GM18868 (cell line): Measurements from ENCODE around the gene ADAMTS10.
"Not testable (repeated sequence)": the region's sequence is repeated elsewhere in the genome, so short reads cannot be mapped to it uniquely, and the experiment has no call there.

Experiments
- ATAC-seq: cut with Tn5 transposase; IDR thresholded peaks from one replicate; pipeline ENCODE4 v1.9.1; 2021; ENCODE audit warnings: mild to moderate bottlenecking, moderate library complexity; ENCODE audit not compliant: unreplicated experiment

The ADAMTS10 gene

DNA sequence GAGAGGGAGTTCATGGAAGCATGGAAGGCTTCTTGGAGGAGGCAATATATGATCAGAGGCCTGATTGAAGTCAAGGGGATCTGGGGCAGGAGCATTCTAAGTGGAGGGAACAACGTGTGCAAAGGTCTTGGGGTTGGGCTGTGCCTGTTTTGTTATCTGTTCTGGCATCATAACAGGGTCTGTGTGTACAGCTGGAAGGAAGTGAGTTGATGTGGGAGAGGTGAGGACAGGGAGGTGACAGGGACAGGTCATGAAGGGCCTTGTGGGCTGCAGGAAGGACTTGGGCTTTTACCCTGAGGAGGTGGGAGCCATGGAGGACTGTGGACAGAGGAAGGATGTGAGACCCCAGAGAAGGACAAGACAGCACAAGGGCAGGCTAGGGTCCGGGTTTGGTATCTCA lies 18.7 kb upstream of the ADAMTS10 start:
- ATAC-seq: no peak

- ATAC-seq: no peak
These were observed 16.3 kb upstream of the ADAMTS10 start for GRCh38 chr19:8626842-8627241.

GRCh38 chr19:8622886-8623285 lies 12.4 kb upstream of the ADAMTS10 start:
- not testable (repeated sequence) for ATAC-seq

DNA sequence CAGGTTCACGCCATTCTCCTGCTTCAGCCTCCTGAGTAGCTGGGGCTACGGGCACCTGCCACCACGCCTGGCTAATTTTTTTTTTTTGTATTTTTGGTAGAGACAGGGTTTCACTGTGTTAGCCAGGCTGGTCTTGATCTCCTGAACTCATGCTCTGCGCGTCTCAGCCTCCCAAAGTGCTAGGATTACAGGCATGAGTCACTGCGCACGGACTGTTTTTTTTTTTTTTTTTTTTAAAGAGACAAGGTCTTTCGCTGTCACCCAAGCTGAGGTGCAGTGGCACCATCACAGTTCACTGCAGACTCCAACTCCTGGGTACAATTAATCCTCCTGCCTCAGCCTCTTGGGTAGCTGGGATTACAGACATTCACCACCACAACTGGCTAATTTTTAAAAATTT lies 8.2 kb upstream of the ADAMTS10 start:
- ATAC-seq: no peak

- ATAC-seq: no peak
These were observed 7.5 kb upstream of the ADAMTS10 start for GRCh38 chr19:8617984-8618383.

GRCh38 chr19:8617325-8617724 lies 6.8 kb upstream of the ADAMTS10 start:
- not testable (repeated sequence) for ATAC-seq

DNA sequence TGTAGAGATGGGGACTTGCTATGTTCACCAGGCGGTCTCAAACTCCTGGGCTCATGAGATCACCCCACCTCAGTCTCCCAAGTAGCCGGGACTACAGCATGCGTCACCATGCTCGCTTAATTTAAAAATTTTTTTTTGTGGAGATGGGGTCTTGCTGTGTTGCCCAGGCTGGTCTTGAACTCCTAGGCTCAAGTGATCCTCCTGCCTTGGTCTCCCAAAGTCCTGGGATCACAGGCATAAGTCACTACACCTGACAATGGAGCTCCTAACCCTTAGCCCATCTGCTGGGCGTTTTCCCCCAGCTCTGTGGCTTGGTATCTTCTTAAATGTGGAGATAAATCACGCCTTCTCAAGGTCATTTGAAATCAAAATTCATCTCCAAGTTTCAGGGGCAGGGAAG lies 6.3 kb upstream of the ADAMTS10 start:
- ATAC-seq: no peak

DNA sequence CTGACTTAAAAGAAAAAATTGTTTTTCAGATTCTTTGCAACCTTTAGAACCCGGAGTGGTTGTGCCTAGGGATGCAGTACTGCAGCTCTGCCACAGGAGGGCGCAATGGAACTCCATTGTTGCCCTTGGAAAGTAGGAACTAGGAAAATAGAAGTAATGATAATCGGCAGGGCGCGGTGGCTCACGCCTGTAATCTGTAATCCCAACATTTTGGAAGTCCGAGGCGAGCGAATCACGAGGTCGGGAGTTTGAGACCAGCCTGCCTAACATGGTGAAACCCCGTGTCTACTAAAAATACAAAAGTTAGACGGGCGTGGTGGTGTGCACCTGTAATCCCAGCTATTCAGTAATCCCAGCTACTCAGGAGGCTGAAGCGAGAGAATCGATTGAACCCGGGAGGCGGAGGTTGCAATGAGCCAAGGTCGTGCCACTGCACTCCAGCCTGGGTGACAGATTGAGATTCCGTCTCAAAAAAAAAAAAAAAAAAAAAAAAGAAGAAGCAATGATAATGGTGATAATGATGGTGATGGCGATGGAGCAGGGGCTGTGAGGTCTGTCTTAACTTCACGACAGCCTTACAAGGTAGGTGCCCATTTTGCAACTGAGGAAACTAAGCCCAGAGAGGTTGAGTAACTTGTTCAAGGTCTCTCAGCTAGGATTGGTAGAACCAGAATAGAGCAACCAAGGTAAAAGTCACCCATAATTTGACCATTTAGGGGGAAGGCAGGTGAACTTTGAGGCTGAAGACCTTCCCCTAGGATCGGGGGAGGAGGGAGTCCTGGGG lies 5.5 kb upstream of the ADAMTS10 start:
- no peak for ATAC-seq

GRCh38 chr19:8615024-8615423 lies 4.5 kb upstream of the ADAMTS10 start:
- ATAC-seq: no peak

DNA sequence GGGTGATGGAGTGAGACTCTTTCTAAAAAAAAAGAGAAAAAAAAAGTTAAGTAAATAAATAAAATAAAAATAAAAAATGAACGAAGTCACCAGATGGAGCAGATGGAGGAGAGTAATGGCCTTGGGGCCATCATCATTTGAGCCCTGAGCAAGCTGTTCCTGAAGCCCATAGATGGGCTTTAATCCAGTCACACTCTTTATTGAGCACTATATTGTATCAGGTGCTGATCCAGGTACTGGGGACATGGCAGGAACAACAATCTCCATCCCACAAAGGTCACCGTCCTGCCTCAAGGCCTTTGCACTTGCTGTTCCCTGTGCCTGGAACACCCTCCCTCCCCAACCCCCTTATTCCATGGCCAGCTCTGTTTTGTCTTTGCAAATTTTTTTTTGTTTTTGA lies 3.9 kb upstream of the ADAMTS10 start:
- ATAC-seq: no peak

GRCh38 chr19:8612807-8613171 lies 2.3 kb upstream of the ADAMTS10 start:
- no peak for ATAC-seq

DNA sequence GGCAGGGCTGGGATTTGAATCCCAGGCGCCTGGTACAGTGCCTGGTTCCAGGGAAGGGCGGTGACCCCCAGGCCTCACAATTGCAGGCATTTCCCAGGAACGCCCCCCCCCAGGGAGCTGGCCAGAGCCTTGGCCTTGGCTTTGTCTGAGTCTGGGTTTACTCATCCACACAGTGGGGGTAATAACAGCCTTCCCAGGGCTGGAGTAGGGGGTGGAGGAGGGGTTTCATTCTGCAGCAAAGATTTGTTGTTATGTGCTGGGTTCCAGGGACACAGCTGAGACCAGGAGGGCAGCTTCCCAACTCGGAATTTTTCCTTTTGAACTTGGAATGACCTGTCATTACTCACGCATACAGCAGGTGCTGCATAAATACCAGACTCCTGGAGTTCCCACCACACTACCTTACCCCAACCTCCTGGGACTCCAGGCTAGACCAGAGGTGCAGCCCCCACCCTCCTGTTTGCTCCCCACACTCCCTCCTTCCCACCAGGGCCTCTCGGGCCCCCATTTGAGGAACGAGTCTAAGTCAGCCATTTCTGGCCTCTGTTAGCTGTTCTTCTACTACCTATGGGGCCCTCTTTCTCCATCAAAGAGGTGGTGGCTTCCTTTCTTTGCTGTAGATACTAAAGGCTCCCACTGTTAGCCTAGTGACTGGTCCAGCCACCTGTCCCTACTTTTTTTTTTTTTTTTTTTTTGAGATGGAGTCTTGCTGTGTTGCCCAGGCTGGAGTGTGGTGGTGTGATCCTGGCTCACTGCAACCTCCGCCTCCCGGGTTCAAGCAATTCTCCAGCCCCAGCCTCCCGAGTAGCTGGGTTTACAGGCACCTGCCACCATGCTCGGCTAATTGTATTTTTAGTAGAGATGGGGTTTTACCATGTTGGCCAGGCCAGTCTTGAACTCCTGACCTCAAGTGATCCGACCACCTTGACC lies 1.6 kb upstream of the ADAMTS10 start:
- no peak for ATAC-seq

GRCh38 chr19:8611391-8611876 lies 919 bp upstream of the ADAMTS10 start:
- no peak for ATAC-seq

- ATAC-seq: no peak
These were observed 403 bp upstream of the ADAMTS10 start for GRCh38 chr19:8610936-8611300.

DNA sequence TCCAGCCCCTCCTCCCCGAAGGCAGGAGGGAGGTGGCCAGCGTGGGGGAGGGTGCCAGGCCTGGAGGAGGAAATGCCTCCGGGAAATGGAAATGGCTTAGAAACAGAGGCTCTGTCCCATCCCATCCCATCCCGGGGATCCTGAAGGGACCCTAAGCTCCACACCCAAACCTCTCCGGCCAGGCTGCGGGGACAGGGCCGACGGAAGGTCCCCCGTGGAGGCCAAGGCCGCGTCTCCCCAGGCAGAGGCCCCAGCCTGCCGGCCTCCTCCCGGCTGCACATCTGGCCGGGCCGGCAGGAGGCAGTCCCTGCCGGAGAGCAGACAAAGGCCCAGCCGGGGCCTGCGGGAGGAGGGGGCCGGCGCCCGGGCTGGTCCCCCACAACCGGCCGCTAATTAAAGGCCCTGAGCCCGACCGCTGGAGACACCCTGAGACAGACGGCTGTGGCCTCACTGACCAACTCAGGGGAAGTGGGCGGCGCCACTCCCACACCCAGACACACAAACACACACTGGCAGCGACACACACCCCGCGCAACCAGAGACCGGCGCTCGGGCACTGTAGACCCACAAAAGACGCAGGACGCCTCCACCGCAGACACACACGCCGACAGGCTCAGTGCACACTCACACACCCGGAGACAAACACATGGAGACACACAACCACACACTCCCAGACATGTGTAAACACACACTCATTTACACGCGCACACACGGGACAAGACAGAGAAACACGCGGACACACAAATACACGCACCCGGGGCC lies 1.1 kb downstream of the ADAMTS10 start:
- no peak for ATAC-seq

- no peak for ATAC-seq
These were observed 1.6 kb downstream of the ADAMTS10 start for GRCh38 chr19:8608941-8609278.

GRCh38 chr19:8607386-8607785 lies 3.1 kb downstream of the ADAMTS10 start:
- ATAC-seq: no peak

- ATAC-seq: no peak
These were observed 5.0 kb downstream of the ADAMTS10 start for GRCh38 chr19:8605514-8605913.

- ATAC-seq: no peak
These were observed 8.7 kb downstream of the ADAMTS10 start for GRCh38 chr19:8601796-8602195.

- ATAC-seq: no peak
These were observed 9.7 kb downstream of the ADAMTS10 start for GRCh38 chr19:8600816-8601215.

DNA sequence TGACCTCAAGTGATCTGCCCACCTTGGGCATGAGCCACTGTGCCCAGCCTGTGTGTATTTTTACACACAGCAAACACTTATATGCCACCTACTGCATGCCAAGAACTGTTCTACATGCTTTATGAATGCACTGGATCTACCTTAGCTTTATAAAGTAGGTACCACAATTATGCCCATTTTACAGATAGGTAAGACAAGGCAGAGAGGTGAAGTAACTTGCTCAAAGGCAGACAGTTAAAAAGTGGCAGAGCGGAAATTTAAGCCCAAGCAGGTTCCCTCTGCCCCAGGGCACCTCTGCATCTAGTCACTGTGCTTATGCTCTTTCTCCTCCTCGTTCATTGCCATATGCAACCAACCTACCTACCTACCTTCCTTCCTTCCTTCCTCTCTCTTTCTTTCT lies 10.5 kb downstream of the ADAMTS10 start:
- no peak for ATAC-seq
